Activated T-cell treated with anti-CD3 and anti-CD28 coated beads, Interleukin-2, amount 50 U/mL, for 72 hours (primary cell): ENCODE data around the gene PLD5. TPM values are rescaled to one million over a fixed set of nuclear protein-coding genes. Genes with fewer than 3 reads are reported as not detected.
"Not testable (repeated sequence)": the region's sequence is repeated elsewhere in the genome, so short reads cannot be mapped to it uniquely, and the experiment has no call there.

Experiments used
- ATAC-seq, 2 donors: fragments of 150-1000 bp; cut with Tn5 transposase; replicated peaks in 1 of 2; 2 replicates each; pipeline ENCODE4 v1.10.0; 2021; ENCODE audit warnings: moderate library complexity in 2 of 2, mild to moderate bottlenecking in 1 of 2
- DNase-seq, 2 donors: peaks; one replicate each; pipeline ENCODE4 v3.0.0; 2021 to 2022; ENCODE audit warnings: mixed read lengths in 1 of 2
- H3K27ac Mint-ChIP-seq: one replicate; pipeline ENCODE4 v1.8.0; 2022; ENCODE audit warnings: mild to moderate bottlenecking, moderate library complexity, mixed read lengths
- H3K27me3 Mint-ChIP-seq: one replicate; pipeline ENCODE4 v1.8.0; 2022; ENCODE audit warnings: low read depth, mixed read lengths
- H3K36me3 Mint-ChIP-seq, 2 donors: one replicate each; pipeline ENCODE4 v1.8.0; 2022; ENCODE audit warnings: mixed read lengths in 2 of 2, mild to moderate bottlenecking in 1 of 2; ENCODE audit not compliant: insufficient read depth in 2 of 2
- H3K4me1 Mint-ChIP-seq: one replicate; pipeline ENCODE4 v1.8.0; 2022; ENCODE audit warnings: low read depth, mixed read lengths
- H3K4me3 Mint-ChIP-seq, 2 donors: one replicate each; pipeline ENCODE4 v1.8.0; 2022; ENCODE audit warnings: mild to moderate bottlenecking in 2 of 2, mixed read lengths in 2 of 2, moderate library complexity in 2 of 2
- H3K9me3 Mint-ChIP-seq, 2 donors: one replicate each; pipeline ENCODE4 v1.8.0; 2022; ENCODE audit warnings: mixed read lengths in 2 of 2
- total RNA-seq, 2 donors: library from RNA; stranded (reverse); gene quantifications; one replicate each; pipeline ENCODE4 v1.2.3, GENCODE V29; 2022

PLD5 gene
- total RNA-seq, 2 donors from 2014 or later, result not detected

DNA sequence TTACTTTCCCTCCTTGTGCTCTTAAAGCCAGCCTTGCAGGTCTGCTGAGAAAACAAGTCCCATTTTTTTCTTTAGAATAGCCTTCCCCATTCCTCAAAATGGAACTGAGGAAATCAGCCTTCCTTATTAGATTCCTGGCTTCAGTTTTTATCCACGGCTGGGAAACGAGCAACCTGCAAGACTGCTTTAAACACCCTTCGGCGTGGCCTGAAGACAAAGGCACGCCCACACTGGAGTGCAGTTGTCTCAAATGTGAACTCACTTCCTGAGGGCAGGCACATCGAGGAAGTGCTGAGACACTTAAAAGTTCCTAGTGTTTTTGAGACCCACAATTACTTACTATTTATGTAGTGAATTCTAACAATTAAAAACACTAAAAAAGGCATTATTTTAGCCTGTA lies 148.4 kb downstream of the PLD5 start:
- not testable (repeated sequence) for DNase-seq, H3K4me3 Mint-ChIP-seq
- peaks cover 0 to 18% of the 10 kb centered on the region in 2 donors for H3K9me3 Mint-ChIP-seq

DNA sequence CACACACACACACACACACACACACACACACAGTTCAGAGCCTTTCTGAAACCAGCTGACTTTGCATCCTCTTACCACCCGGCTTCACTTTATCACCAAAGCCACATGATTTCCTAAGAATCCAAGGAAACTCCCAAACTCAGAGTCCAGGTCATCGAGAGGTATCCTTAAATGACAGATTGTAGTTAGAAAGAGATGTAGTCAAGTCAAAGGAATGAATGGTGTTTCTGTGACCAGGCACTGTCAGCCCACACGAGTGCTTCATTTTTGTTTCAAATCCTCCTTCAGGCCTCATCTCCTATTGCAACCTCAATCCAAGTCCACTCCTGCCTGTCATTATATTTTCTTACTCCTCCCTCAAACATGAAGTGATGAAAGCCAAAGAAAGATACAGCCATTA lies 174.1 kb downstream of the PLD5 start:
- DNase-seq, ATAC-seq, H3K9me3 Mint-ChIP-seq, H3K4me3 Mint-ChIP-seq, H3K4me1 Mint-ChIP-seq, H3K27me3 Mint-ChIP-seq, H3K36me3 Mint-ChIP-seq, H3K27ac Mint-ChIP-seq: not testable (repeated sequence)

More for the DNA sequence above, 148.4 kb downstream of the PLD5 start:
- H3K4me1 Mint-ChIP-seq, H3K27me3 Mint-ChIP-seq, ATAC-seq, H3K36me3 Mint-ChIP-seq, H3K27ac Mint-ChIP-seq: not testable (repeated sequence)

DNA sequence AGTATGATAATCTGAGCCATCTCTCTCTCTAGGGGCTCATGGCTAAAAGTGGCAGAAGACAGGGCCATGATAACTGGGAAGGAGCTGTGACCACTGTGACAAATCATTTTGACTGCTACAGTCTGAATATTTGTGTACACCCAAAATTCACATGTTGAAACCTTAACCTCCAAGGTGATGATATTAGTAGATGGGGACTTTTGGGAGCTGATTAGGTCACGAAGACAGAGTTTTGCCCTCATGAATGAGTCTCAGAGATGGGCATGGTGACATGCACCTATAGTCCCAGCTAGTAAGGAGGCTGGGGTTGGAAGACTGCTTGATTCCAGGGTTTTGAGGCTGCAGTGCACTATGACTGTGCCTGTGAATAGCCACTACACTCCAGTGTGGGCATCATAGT lies 174.9 kb downstream of the PLD5 start:
- no peaks in the 10 kb centered on the region for H3K4me1 Mint-ChIP-seq
- no peaks in the 10 kb centered on the region for H3K36me3 Mint-ChIP-seq

DNA sequence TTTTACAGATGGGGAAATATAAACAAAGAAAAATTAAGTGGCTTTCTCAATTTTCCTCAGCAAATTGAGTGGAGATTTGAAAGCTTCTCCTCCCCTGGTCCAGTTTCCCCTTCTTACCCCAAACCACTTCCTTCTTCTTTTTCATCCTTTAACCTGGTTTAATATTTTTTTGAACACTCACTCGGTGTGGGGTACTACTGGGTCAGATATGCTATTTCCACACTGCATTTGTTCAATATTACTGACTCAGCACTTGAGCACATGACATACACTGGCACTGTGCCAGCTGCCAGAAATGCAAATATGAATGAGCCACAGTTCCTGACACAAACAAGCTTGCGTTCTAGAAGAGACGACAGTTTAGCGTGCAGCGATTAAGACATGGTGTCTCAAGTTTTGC lies 193.6 kb downstream of the PLD5 start:
- not testable (repeated sequence) for H3K27ac Mint-ChIP-seq, DNase-seq, H3K9me3 Mint-ChIP-seq, ATAC-seq, H3K4me1 Mint-ChIP-seq, H3K4me3 Mint-ChIP-seq, H3K27me3 Mint-ChIP-seq, H3K36me3 Mint-ChIP-seq

More for the DNA sequence above, 174.9 kb downstream of the PLD5 start:
- Mint-ChIP-seq H3K27ac (no peak overlapping the region), H3K9me3 (peaks cover 2 to 4% of the 10 kb centered on the region in 2 donors), H3K4me3 (no peak overlapping the region), H3K27me3 (no peaks in the 10 kb centered on the region)
- DNase-seq (no peak), ATAC-seq (no peak)

DNA sequence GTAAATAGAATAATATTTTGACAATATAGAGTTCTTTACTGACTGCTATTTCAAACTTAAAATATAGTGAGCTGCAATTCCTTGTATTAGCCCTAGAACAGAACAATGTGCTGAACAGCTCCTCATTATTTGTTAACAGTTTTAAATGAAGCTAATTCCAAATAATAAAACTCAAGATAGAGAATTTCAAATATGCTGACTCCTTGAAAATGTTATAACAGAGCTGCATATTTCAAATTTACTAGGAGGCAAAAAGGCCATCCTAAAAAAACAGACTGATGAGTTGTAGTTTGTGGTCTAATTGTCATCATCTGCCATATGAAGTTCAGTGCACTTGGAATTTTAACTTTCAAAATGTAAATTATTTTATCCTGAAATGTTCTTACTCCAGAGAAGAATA lies 197.1 kb downstream of the PLD5 start:
- H3K36me3 Mint-ChIP-seq, H3K4me1 Mint-ChIP-seq, H3K27me3 Mint-ChIP-seq, DNase-seq, H3K4me3 Mint-ChIP-seq, H3K9me3 Mint-ChIP-seq, ATAC-seq, H3K27ac Mint-ChIP-seq: not testable (repeated sequence)

DNA sequence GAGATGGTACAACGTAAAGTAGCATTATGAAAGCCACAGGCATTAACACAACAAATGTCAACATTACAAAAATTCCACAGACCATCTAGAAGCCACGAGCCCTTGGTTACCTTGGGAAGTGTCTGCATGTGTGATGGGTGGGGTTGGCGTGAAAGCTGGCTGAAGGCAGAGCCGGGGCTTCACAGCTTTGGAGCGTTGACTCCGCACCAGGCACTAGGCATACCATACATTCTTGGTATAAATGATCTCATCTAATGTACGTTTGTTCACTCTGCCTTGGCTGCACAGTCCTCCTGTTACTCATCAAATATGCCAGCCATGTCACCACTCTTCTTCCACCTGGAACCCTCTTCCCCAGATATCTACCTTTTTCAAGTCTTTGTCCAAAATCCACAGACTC lies 202.5 kb downstream of the PLD5 start:
- H3K36me3 Mint-ChIP-seq, H3K27me3 Mint-ChIP-seq, H3K4me1 Mint-ChIP-seq, H3K27ac Mint-ChIP-seq, ATAC-seq, DNase-seq, H3K4me3 Mint-ChIP-seq, H3K9me3 Mint-ChIP-seq: not testable (repeated sequence)

DNA sequence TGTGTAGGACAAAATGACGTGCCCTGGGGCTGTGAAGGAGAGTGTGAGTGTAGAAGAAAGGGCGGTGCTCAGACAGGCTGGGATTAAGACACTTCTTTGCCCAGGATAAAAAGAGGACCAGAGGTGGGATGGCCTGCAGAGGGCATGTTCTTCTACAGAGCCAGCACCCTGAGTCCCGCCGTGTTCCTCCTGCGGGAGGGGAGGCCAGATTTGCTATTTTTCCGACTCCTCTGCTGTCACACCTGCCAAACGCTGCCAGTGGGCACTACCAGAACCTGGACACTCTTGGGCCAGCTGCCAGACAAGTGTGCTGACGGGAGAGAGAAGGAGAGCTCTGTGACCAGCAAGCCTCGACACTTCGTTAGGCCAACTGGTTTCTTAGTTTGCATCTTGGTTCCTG lies 206.4 kb downstream of the PLD5 start:
- H3K4me3 Mint-ChIP-seq, result no peak overlapping the region
- H3K27me3 Mint-ChIP-seq, result no peaks in the 10 kb centered on the region
- DNase-seq (no peak), ATAC-seq (no peak)
- H3K4me1 Mint-ChIP-seq, result no peaks in the 10 kb centered on the region
- H3K27ac Mint-ChIP-seq, result no peak overlapping the region
- no peaks in the 10 kb centered on the region for H3K36me3 Mint-ChIP-seq
- peaks cover 3% of the 10 kb centered on the region in 2 donors for H3K9me3 Mint-ChIP-seq

DNA sequence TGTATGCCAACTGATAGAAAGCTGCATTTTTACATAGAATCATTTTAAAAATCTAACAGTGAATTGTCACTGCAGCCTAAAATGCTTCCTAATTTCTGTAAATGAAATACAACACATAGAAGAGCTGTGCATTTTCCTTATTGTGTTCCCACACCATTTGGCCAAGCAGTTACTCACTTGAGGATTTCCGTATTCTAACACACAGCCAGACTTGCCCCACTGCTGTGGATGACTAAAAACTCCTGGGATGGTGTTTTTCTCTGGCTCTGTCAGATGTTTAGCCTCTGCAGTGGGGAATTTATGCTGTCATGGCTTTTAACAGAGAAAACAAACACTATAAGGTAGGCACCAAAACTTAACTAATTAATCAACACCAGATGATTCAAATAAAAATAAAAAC lies 209.6 kb downstream of the PLD5 start:
- H3K9me3 Mint-ChIP-seq, H3K4me3 Mint-ChIP-seq, H3K36me3 Mint-ChIP-seq, DNase-seq, ATAC-seq, H3K27ac Mint-ChIP-seq, H3K27me3 Mint-ChIP-seq, H3K4me1 Mint-ChIP-seq: not testable (repeated sequence)

DNA sequence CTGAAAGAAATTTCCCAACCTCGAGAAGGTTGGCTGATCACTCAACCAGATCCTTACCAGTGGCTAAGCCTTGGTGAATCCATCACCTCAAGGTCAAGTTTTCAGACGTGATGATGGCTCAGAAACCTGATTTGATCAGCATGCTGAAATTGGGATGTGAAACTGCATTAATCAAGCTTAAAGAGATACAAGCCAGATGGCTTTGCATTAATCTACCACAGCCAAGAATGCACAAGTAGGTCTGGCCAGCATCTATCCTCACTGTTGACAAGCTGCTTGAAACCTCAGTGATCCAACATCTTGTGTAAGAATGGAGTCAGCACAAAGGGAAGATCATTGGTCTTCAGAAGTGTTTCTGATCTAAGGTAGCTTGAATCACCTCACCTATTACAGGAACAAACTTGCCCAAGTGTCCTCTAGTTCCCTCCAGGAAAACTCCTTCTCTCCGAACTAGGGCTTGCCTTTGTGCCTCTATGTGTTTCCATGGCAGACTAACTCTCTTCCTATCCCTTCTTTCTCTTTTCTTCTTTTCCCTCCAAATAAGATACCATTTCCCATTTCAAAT lies 210.3 kb downstream of the PLD5 start:
- H3K9me3 Mint-ChIP-seq, H3K36me3 Mint-ChIP-seq, H3K4me1 Mint-ChIP-seq, H3K27ac Mint-ChIP-seq, ATAC-seq, H3K27me3 Mint-ChIP-seq, H3K4me3 Mint-ChIP-seq, DNase-seq: not testable (repeated sequence)

DNA sequence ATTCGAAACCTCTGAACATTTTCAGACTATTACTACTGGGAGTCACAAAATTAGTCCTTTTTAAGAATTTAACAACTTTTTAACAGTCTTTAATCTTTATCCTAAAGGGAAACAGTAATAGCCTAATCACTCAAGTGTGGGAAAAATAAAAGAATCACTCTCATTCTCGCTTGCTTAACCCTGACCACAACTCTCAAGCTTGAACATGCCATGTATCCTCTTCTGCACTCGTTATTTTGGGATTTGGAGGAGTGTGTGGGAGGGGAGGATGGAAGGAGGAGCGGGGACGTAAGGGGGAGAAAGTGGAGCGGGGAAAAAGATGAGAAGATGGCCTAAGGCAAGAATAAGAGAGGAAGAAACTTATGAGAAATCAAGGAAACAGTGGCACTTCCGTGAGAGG lies 215.8 kb downstream of the PLD5 start:
- H3K36me3 Mint-ChIP-seq, H3K27me3 Mint-ChIP-seq, DNase-seq, H3K27ac Mint-ChIP-seq, H3K4me3 Mint-ChIP-seq, ATAC-seq, H3K9me3 Mint-ChIP-seq, H3K4me1 Mint-ChIP-seq: not testable (repeated sequence)

DNA sequence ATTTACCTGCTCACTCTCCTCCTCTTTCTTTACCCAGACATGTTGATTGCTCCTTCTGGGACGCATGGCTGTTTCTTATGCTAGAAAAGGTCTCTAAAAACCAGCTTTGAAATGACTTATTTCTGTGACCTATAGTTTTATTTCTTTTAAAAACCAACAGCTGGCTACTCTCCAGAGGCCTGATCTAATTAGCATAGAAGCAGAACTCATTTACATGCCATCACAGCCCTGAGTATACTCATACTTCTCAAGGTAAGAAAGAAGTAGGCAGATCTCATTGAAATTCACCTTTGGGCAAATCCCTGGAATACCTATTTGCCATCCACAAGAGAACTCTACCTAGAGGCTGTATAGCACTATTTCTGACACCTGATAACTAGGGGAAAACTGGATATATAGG lies 230.7 kb downstream of the PLD5 start:
- H3K27me3 Mint-ChIP-seq, H3K9me3 Mint-ChIP-seq, H3K27ac Mint-ChIP-seq, H3K36me3 Mint-ChIP-seq, H3K4me3 Mint-ChIP-seq, DNase-seq, H3K4me1 Mint-ChIP-seq, ATAC-seq: not testable (repeated sequence)

DNA sequence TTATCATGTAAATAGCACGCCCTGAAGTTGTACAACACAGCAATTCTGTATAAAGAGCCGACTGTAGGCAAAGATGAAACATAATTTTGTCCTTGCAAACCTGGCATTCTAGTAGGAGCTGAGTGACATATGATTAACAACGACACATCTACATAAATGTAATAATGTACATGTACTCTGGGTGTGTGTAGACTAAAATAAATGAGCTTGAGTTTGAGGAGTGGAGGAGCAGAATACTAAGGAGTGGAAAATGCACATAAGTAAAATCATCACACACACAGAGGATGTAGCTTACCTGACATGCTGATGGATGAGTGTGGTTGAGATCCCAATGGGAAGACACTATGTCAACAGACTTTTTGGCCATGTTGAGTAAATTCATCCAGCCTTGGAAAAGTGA lies 236.4 kb downstream of the PLD5 start:
- not testable (repeated sequence) for DNase-seq, H3K4me3 Mint-ChIP-seq, ATAC-seq, H3K27ac Mint-ChIP-seq, H3K27me3 Mint-ChIP-seq, H3K4me1 Mint-ChIP-seq, H3K9me3 Mint-ChIP-seq, H3K36me3 Mint-ChIP-seq

DNA sequence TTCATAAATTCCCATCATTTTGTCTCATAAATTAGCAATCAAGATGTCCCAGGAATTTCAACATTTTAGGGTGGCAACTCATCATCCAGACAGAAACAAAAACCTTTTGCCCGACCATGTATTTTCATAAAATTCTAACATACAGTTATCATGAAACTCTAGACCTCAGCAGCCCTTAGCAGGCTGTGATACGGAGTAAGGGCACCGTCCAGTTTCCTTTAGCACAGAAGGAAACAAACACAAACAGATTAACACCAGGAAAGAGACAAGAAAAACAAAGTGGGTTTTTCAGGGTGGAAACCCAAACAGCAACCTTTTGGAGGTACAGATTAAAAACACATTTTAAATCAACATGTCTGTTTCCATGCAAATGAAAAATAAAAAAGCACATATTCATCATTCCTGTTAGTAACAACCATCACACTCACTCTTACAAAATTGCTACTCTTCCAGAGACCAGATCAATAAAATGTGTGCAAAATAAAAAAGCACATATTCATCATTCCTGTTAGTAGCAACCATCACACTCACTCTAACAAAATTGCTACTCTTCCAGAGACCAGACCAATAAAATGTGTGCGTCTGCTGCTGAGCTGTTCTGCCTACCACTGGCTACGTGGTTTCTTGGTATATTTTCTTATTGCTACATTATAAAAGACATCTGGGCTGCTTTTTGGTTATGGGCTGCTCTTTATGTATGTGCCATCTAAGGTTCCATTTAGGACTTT lies 241.6 kb downstream of the PLD5 start:
- not testable (repeated sequence) for H3K4me1 Mint-ChIP-seq, H3K27ac Mint-ChIP-seq, H3K36me3 Mint-ChIP-seq, H3K4me3 Mint-ChIP-seq, H3K9me3 Mint-ChIP-seq, ATAC-seq, DNase-seq, H3K27me3 Mint-ChIP-seq

DNA sequence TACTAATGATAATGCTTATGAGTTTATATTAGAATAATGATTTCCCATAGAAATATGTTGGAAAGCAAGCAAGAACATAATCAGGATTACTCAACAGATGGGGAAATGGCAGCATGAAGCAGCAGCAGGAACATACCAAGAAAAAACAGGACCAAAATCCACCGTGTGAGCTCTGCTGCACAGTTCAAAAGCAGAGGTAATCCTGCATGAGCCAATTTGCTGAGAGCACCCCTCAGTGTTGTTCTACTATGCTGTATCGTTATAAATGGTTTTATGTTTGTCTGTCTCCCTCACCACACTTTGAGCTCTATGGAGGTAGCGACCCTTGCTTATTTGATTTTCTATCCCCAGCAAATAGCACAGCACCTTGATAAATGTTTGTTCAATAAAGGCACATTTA lies 246.1 kb downstream of the PLD5 start:
- H3K36me3 Mint-ChIP-seq, H3K27ac Mint-ChIP-seq, H3K9me3 Mint-ChIP-seq, H3K4me1 Mint-ChIP-seq, H3K4me3 Mint-ChIP-seq, H3K27me3 Mint-ChIP-seq, DNase-seq, ATAC-seq: not testable (repeated sequence)
